Colonic mucosa (tissue), 4 donors: ENCODE data around the gene CRISPLD2. TPM values are rescaled to one million over a fixed set of nuclear protein-coding genes. Genes with fewer than 3 reads are reported as not detected.

Experiments
- DNase-seq: peaks from one replicate; pipeline ENCODE4 v3.0.0-alpha.2; 2020
- H3K27ac ChIP-seq: fragments of 200-600 bp; one replicate; pipeline ENCODE4 v1.8.0; 2021
- H3K27me3 ChIP-seq: fragments of 200-600 bp; one replicate; pipeline ENCODE4 v1.8.0; 2021
- H3K36me3 ChIP-seq: fragments of 200-600 bp; one replicate; pipeline ENCODE4 v1.8.0; 2021
- H3K4me1 ChIP-seq: fragments of 200-600 bp; one replicate; pipeline ENCODE4 v1.8.0; 2021; ENCODE audit warnings: mild to moderate bottlenecking
- H3K4me3 ChIP-seq: fragments of 200-600 bp; one replicate; pipeline ENCODE4 v1.8.0; 2021
- H3K9ac ChIP-seq, 2 donors: one replicate each; pipeline ENCODE4 v1.7.0; 2013; ENCODE audit warnings: control low read depth in 2 of 2, low read depth in 2 of 2, low read length in 2 of 2
- H3K9me3 ChIP-seq: fragments of 200-600 bp; one replicate; pipeline ENCODE4 v1.8.0; 2021
- intact Hi-C: fragments of 100-400 bp; cut with DNase I; formaldehyde crosslinking; loops from one replicate; pipeline ENCODE4 v1.14.1; 2022
- total RNA-seq, 2 donors: library from RNA; stranded (reverse); fragmentation: NEBNext Ultra II Directional in 1 of 2; extraction: Animal tissue kit (Norgen Biotek cat#: 25700) in 1 of 2; gene quantifications; one replicate each; pipeline ENCODE4 v1.2.1, GENCODE V29; 2021
- TF ChIP-seq, protein P1 (sequence below): fragments of 200-600 bp; IDR thresholded peaks from one replicate; pipeline ENCODE4 v1.8.0; 2022; ENCODE audit warnings: antibody characterized with exemption, mild to moderate bottlenecking
- donor health status: healthy.
- donor health status: DM: no; HTN: no; CAD: no.
- donor health status: DM: no; HTN: no; CAD: no.

CRISPLD2 gene, protein sequence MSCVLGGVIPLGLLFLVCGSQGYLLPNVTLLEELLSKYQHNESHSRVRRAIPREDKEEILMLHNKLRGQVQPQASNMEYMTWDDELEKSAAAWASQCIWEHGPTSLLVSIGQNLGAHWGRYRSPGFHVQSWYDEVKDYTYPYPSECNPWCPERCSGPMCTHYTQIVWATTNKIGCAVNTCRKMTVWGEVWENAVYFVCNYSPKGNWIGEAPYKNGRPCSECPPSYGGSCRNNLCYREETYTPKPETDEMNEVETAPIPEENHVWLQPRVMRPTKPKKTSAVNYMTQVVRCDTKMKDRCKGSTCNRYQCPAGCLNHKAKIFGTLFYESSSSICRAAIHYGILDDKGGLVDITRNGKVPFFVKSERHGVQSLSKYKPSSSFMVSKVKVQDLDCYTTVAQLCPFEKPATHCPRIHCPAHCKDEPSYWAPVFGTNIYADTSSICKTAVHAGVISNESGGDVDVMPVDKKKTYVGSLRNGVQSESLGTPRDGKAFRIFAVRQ
- 10 to 100 TPM; 10.4 to 37.9 TPM for total RNA-seq

DNA sequence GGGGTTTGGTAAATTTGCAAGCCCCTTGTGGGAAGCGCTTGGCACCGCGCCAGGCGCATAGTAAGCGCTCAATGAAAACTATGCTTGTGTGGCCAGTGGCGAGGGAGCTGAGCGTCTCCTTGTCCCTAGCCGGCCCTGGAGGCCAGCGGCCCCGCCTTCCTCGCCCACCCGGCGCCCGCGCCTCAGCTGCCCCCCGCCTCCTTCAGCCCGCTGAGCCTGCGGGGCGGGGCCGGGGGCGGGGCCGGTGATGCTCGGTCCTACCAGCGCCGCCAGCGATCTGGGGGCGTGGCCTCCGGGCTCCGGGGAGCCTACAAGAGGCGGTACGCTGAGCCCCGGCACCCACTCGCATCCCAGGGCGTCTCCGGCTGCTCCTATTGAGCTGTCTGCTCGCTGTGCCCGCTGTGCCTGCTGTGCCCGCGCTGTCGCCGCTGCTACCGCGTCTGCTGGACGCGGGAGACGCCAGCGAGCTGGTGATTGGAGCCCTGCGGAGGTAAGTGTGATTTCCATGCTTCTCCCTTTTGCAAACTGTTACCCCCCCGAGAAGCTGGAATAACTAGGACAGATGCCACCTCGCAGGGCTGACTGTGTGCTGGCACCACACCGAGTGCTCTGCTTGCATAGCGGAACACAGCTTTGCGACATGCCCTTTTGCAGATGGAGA lies at the start of gene CRISPLD2:
Gene CRISPLD2, plus strand, starts transcription at position 342 of the 661 bp plus-strand sequence. CDS start 18,511 bp downstream, outside the sequence.
- DNase-seq: peak; percentile 89
- Histone ChIP-seq H3K27me3 (peaks cover 5% of the 10 kb centered on the region), H3K36me3 (no peaks in the 10 kb centered on the region), H3K4me1 (no peaks in the 10 kb centered on the region), H3K4me3 (peak within 1 kb of the TSS; percentile 50), H3K9me3 (no peaks in the 10 kb centered on the region), H3K9ac (peak within 1 kb of the TSS; percentile 72 to 80), H3K27ac (peak within 1 kb of the TSS; percentile 18)
- intact Hi-C loops: no loop called here
- TF ChIP-seq, protein P1, sequence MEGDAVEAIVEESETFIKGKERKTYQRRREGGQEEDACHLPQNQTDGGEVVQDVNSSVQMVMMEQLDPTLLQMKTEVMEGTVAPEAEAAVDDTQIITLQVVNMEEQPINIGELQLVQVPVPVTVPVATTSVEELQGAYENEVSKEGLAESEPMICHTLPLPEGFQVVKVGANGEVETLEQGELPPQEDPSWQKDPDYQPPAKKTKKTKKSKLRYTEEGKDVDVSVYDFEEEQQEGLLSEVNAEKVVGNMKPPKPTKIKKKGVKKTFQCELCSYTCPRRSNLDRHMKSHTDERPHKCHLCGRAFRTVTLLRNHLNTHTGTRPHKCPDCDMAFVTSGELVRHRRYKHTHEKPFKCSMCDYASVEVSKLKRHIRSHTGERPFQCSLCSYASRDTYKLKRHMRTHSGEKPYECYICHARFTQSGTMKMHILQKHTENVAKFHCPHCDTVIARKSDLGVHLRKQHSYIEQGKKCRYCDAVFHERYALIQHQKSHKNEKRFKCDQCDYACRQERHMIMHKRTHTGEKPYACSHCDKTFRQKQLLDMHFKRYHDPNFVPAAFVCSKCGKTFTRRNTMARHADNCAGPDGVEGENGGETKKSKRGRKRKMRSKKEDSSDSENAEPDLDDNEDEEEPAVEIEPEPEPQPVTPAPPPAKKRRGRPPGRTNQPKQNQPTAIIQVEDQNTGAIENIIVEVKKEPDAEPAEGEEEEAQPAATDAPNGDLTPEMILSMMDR: no peak

DNA sequence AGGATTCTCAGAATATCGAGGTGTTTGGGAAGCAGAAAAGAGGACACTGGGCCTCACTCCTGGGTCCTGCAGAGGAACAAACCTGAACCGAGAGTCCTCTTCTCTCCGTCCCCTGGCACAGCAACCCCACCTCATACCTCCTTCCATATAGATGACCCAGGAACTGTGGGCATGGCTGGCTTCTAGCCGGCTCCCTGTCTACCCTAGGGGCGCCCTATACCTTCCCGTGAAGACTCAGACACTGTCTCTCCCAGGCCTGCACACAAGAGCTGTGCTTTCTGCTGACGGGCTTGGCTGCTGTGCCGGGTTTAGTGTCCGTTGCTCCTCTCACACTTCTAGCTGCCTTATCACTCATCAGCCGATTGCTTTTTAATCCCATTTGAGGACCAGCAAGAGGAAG lies 46.5 kb upstream of the CRISPLD2 start:
- no peak for DNase-seq
- TF ChIP-seq, protein P1: no peak
- H3K9me3 ChIP-seq: no peaks in the 10 kb centered on the region
- no peak overlapping the region for H3K4me3 ChIP-seq
- intact Hi-C loops: no loop called here
- H3K27ac ChIP-seq: no peak overlapping the region
- peaks cover 10% of the 10 kb centered on the region for H3K36me3 ChIP-seq
- no peaks in the 10 kb centered on the region for H3K27me3 ChIP-seq
- H3K9ac ChIP-seq: no peak overlapping the region
- no peaks in the 10 kb centered on the region for H3K4me1 ChIP-seq

DNA sequence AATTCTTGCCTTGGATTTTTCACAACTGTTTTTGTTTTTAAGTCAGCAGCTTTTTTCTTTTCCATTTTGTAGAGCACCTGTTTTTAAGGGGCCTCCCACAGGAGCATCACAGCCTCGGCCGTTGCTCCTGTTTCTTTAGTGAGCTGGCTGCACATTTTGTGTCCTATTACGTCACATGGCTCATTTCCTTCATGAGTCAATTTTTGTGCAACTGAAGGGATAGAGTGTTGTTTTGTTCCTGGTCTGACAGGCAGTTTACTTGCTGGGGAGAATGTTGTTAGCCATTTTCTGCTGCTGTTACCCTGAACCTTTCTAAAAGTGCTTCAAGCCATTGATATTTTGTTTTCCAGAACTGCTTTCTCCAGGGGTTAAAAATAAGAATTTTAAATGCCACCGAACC lies 45.0 kb upstream of the CRISPLD2 start:
- Histone ChIP-seq H3K36me3 (peaks cover 13% of the 10 kb centered on the region), H3K4me3 (no peak overlapping the region), H3K27ac (no peak overlapping the region), H3K9ac (no peak overlapping the region), H3K4me1 (no peaks in the 10 kb centered on the region), H3K27me3 (no peaks in the 10 kb centered on the region), H3K9me3 (no peaks in the 10 kb centered on the region)
- intact Hi-C loops: no loop called here
- DNase-seq: no peak
- TF ChIP-seq, protein P1: no peak

DNA sequence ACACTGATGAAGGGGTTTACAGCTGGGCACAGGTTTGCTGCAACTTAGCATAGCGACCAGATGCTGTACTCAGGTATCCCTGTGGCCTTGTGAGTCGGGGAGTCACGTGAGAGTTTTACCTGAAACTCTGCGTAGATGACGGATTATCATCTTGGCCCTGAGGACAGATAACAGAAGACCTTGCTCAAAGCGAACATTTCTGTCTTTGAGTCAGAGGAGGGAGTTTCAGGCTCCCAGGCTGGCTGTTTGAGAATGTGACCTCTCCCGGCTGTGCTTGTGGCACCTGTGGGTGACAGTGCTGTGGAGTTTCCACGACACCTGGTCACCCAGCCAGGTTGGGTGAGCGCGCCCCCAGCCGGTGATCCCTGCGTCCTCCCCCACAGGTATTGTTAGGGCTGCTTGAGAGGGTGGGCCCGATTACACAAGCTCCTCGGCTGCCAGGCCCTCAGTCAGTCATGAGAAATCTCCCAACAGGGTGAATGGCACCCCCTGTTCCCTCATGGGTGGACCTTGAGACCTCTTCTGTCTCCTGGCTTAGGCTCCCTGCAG lies 44.4 kb upstream of the CRISPLD2 start:
- H3K27me3 ChIP-seq: no peaks in the 10 kb centered on the region
- no peaks in the 10 kb centered on the region for H3K4me1 ChIP-seq
- DNase-seq: no peak
- peaks cover 13% of the 10 kb centered on the region for H3K36me3 ChIP-seq
- H3K27ac ChIP-seq: no peak overlapping the region
- intact Hi-C loops: no loop called here
- no peak overlapping the region for H3K9ac ChIP-seq
- TF ChIP-seq, protein P1: no peak
- H3K4me3 ChIP-seq: no peak overlapping the region
- H3K9me3 ChIP-seq: no peaks in the 10 kb centered on the region

DNA sequence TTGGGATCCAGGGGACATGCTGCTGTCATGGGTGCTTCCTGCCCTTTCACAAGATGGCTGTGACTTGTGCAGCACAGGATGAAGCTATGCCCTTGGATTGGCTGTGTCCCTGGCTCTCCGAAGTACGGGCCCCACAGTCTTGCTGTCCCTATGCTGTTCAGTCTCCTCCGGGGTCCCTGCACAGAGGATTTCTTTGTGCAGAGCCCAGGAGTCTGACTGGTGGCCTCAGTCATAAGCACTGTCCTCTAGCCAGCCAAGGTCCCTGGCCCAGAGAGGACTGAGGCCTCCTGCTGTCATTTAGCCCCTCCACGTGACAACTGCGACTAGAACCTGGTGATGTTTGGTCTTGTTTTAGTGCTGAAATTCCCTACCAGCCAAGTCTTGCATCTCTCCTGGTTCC lies 42.4 kb upstream of the CRISPLD2 start:
- no peak overlapping the region for H3K9ac ChIP-seq
- H3K27me3 ChIP-seq: no peaks in the 10 kb centered on the region
- H3K36me3 ChIP-seq: peaks cover 13% of the 10 kb centered on the region
- no peak for DNase-seq
- H3K27ac ChIP-seq: no peak overlapping the region
- H3K9me3 ChIP-seq: no peaks in the 10 kb centered on the region
- TF ChIP-seq, protein P1: no peak
- H3K4me3 ChIP-seq: no peak overlapping the region
- intact Hi-C loops: no loop called here
- no peaks in the 10 kb centered on the region for H3K4me1 ChIP-seq
